Fibroblast of lung (primary cell): Measurements from ENCODE around the gene SEMA3D.

Source experiments
- EZH2 ChIP-seq: IDR thresholded peaks from 2 replicates; pipeline ENCODE4 v1.5.1; 2012; ENCODE audit warnings: low read length, control low read depth, mild to moderate bottlenecking; ENCODE audit errors: missing control alignments
- TF ChIP-seq, protein P1 (sequence below), 2 donors: IDR thresholded peaks in 1 of 2; conservative IDR thresholded peaks in 1 of 2; 1 replicate in 1 of 2; 2 replicates in 1 of 2; pipeline ENCODE4 v1.5.1; 2011 to 2012; ENCODE audit warnings: low read length in 2 of 2, control low read depth in 1 of 2, inconsistent platforms in 1 of 2, low read depth in 1 of 2, mild to moderate bottlenecking in 1 of 2

DNA sequence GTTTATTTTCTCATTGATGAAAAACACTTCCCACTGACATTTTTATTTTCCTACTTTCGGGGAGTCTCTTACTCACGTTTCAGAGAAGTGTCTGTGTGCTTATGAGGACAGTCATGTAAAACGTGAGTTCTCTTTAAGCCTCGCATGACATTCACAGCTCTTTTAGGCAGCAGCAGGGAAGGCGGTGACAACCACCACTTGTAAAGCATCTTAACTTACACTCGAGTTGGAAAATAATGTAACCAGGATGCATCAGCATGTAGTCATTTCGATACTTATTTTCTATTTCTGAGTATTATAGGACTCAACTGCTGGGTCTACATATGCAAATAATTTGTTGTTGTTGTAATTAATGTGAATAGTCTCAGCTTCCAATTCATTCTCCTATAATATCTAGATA lies 153.6 kb downstream of the SEMA3D start:
- TF ChIP-seq EZH2 = no peak
- TF ChIP-seq, protein P1, sequence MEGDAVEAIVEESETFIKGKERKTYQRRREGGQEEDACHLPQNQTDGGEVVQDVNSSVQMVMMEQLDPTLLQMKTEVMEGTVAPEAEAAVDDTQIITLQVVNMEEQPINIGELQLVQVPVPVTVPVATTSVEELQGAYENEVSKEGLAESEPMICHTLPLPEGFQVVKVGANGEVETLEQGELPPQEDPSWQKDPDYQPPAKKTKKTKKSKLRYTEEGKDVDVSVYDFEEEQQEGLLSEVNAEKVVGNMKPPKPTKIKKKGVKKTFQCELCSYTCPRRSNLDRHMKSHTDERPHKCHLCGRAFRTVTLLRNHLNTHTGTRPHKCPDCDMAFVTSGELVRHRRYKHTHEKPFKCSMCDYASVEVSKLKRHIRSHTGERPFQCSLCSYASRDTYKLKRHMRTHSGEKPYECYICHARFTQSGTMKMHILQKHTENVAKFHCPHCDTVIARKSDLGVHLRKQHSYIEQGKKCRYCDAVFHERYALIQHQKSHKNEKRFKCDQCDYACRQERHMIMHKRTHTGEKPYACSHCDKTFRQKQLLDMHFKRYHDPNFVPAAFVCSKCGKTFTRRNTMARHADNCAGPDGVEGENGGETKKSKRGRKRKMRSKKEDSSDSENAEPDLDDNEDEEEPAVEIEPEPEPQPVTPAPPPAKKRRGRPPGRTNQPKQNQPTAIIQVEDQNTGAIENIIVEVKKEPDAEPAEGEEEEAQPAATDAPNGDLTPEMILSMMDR (conservative IDR thresholded peaks at IDR 0.05 in 1 of 2, IDR thresholded peaks at IDR 0.05 in 1 of 2; ENCODE audit: low read depth in 1 of 2, low read length in 2 of 2) = no peak
